Activated gamma-delta T cell treated with Interleukin-2 at 50 U/mL for 16 hours (primary cell): Measurements from ENCODE around the gene HOXA6.

Experiments
- DNase-seq: peaks from one replicate; pipeline ENCODE4 v3.0.0-alpha.2; 2020

HOXA6 gene

GRCh38 chr7:27184337-27185012 lies 36.9 kb upstream of the HOXA6 start:
- DNase-seq = no peak

DNA sequence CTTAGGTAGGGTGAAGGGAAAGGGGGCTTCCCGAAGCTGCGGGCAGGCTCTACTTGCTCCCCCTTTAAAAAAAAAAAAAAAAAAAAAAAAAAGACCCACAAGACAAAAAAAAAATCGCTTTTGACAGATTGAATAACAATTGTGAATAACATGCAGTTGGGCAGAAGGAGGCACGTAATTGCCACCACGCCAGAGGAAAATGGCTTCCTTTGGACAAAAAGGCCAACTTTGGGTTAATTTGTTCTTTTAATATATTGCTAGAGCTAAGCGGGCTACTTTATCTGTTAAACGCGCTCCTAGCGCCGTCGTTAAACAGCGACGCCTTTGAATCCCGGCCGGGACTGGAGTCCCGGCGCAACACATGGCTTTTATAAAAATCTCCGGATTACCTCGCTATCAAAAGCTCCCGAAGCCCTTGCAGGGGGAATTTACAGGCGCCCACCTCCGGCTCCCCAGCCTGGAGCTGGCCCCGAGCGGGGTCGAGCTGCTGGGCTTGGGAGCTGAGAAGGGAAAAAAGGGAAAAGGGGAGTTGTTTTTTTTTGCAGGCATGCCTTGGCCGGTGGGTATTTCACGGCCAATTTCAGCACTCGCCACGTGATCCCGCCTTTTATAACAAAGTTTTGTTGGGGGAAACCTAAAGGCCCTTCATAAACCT lies 36.2 kb upstream of the HOXA6 start:
- DNase-seq = no peak

GRCh38 chr7:27182861-27183681 lies 35.5 kb upstream of the HOXA6 start:
- DNase-seq = no peak

GRCh38 chr7:27182285-27182841 lies 34.8 kb upstream of the HOXA6 start:
- DNase-seq = no peak

DNA sequence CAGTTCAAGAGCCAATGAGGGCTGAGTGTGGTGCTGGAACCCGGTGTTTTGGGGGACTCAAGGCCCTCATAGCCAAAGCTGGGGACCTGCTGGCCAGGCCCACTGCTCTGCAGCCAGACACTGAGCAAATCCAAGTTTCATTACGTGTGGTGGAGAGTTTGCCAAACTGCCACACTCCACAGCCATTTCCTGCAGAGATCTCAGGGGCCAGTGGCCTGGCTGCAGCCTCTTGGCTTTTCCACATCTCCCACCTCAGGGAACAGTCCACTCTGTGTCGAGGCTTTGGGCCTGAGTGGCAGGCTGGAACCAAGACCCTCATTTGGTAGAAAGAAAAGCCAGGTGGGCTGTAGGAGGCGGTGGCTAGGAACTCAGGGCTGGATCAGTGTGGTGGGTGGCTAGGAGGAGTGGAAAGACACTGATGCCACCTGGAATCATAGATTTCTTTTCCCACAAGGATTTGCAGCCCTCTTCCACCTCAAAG lies 34.3 kb upstream of the HOXA6 start:
- no peak for DNase-seq

DNA sequence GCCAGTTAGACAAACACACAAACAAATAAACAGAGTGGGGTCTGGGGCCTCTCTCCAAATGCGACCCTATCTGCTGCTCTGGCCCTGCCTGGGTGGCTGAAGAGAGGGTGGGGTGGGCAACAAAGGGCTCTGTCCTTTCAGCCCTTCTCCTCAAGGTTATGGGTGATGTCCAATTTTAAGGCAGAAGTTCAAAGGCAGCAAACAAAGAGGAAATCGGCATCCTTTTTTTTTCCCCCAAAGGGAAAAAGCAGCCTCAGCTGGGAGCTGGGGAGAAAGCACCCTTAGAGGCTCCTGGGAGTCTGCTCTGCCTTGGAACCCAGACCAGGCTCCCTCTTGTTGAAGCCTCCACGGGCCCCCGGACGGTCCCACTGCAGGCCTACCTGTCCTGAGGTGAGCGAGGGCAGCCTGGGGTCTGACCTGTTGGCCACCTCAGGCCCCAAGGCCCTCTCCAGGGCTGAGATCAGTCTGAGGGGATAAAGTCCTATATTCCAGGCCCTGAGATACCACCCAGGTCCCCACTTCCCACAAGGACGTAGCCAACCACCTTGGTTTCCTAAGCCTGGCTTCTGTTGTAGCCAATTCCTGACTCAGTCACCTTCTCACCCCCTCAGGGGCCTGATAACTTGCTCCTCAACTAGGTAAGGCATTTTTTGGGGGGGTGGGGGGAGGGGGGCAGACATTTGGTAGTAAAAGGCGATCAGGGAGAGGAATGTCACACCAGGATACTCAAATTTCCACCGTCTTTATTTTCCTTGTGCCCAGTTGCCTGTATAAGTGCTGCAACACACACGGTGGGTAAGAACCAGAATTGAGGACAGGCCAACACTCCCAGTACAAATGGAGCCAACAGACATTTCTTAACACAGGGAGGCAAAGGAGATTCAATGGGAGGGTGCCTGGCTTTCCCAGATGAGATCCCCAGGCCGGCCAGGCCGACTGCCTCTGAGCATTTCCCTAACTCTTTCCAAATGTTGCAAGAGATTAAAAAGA lies 33.2 kb upstream of the HOXA6 start:
- no peak for DNase-seq

DNA sequence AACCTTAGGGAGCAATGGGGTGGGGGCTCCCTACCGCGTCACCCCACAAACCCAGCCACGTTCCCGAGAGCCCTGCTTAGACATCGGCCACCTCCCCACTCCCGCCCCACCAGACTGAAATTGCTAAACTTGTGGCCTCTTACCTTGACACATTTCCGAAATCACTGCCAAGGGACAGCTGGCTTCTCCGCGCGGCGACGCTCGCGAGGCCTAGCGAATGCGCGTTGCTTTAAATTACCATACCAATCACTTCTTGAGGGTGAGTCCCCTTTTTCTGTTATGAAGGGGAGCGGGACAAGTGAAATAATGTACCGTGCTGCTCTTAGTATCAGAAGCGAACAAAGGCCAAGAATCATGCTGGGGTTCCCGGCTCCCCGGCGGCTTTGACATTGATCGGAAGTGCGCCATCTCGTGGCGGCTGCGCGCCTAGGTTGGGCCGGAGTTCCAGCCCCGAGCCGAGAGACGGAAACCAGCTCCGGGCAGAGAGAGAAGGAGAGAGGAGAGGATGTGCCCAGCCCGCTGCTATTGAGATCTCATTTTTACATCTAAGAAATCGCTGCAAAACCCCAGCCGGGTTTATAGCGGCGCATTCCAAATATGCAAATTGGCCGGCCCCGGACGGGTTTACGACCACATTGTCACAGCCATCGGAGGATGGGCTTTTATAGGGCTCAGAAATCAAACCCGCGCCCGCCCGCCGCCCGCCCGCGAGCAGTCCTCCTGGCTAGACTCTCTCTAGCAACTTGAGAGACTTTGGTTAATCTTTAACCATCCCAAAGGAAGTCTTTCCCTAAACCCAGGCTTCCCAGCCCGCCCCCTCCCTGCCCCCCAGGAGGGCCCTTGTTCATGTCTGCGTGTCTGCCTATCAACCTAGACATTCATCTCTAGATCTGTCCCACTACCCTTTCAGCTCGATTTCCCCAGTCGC lies 32.2 kb upstream of the HOXA6 start:
- peak; percentile 58 for DNase-seq

DNA sequence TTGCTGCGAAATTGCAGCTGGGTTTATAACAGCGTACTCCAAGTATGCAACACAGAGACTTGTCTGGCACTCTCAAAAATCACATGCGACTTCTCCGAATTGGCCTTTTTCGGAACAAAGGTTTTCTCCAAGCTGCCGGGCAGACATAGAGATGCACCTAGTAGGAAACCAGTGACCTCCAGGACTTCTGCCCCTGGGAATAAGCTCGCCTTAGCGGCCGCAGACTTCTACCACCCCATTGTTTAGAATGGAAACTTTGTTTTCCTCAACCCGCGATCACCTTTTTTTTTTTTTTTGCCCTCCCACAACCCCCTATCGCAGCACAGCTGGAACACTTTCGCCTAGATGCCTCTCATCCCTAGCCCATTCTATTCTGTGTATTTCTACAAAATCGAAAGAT lies 31.5 kb upstream of the HOXA6 start:
- no peak for DNase-seq

GRCh38 chr7:27178366-27178765 lies 30.8 kb upstream of the HOXA6 start:
- DNase-seq = no peak

- no peak for DNase-seq
Measured at GRCh38 chr7:27177795-27178320, 30.3 kb upstream of the HOXA6 start.

GRCh38 chr7:27176962-27177794 lies 29.6 kb upstream of the HOXA6 start:
- no peak for DNase-seq

GRCh38 chr7:27176524-27176845 lies 28.9 kb upstream of the HOXA6 start:
- DNase-seq = no peak

DNA sequence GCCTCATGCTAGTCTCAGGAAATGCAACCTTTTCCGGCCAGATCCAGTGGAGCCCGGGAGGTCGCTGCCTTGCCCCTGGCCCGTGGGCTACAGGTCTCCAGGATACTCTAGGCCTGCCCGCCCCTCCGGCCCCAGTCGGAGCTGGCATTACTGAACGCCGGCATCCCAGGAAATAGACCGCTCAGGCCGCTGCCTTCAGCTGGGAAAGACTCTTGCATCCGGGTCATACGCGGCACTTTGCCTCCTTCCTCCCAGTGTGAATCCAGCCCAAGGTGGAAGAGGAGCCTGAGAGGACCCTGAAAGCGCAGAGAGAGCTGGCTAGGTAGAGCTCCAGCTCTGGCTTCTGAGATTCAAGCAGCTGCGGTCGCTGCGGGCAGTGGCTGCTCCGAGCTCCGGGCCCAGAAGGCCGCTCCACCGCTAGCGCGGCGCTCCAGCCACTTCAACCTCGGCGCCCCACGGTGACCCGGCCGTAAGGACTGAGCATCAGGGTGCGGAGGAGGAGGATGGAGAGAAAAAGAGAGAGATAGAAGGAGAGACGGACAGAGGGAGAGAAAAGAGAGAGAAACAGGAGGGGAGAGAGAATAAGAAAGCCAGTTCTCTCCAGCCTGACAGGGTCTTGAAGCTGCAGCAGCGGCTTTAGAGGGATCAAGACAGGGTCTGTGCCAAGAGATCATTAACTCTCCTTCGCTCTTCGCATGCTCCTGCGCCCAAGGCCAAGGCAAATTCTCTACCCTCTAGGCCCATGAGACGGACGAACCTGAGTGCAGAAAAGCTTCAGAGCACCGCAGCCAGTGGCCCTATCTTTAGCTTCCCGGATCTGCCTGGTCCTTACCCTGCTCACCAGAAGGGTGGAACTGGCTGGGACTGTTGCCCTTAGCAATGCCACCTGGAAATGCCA lies 28.3 kb upstream of the HOXA6 start:
- no peak for DNase-seq

DNA sequence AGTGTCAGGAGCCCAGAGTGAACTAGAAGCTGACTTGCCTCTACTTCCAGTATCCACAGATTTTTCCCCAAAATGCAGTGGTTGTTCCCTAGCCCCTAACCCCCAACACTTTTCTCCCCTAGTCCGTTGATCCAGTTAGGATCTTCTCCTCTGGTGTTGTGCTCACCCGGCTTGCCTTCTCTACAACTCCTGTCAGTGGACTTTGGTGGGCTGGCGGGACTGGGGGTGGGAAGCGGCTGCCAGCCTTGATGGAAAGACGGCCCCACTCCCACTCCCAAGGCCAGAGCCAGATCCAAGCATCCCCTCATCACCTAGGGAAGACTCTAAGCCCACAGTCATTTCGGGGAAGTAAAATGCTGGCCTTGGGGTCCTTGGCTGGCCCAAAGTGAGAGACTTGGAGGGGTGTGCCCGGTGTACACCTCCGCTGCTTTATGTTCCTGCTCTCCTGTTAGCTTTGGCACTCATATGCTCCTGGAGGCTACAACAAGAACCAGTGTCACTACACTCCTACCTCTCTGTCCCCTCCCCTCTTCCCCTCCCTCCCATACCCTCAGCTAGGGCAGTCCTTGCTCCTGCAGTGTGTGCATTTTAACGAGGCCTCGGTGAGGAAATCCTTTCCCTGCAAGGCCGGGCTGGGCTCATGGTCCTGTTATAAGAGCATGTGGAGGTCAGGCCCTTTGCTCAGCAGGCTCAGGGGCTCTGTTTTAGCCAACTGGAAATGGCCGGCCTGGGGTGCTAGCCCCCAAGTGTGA lies 27.5 kb upstream of the HOXA6 start:
- no peak for DNase-seq

DNA sequence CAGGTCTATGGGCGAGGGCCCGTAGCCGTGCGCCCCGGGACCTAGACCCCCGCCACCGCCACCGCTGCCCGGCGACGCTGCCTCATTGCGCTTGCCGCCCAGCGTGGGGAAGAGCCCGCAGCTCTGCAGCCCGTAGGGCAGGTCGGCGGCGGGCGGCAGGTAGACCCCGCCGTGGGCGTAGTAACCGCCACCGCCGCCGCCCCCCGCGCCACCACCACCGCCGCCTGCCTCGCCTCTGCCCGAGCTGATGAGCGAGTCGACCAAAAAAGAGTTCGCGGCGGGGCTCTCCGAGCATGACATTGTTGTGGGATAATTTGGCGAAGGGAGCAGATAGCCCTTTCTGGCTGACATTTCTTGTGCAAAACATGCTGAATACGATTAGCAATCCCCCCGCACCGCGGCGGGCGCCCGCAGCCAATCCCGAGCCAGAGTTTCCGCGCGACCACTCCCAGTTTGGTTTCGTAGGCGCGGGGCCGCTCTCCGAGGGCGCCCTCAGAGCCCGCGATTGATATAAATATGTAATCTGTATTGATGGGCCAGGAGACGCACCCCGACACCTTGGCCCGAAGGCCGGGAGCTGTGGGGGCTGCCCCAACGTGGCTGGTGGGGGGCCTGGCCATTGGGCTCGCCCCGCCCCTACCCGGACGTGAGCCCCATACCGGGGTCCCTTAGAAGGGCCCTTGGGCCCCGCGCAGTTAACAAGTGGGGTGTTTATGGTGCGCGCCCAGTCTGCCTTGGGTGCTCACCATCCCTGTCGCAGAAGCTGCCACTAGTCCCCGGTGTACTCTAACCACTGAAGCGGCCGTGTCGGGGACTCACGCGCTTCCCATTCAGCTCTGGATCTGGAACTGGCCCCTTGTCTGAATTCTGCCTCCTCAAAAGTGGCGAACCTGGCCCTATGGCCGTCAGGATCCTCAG lies 26.6 kb upstream of the HOXA6 start, which contains the start of gene HOXA10:
TSS of gene HOXA10 (minus strand) at position 365 of the 918 bp plus-strand sequence. CDS start at position 351, 14 bp downstream.
- no peak for DNase-seq

GRCh38 chr7:27173511-27173955 lies 26.0 kb upstream of the HOXA6 start:
- DNase-seq = no peak
